ENCODE data around the gene OR6J1.
"Not testable (repeated sequence)": the region's sequence is repeated elsewhere in the genome, so short reads cannot be mapped to it uniquely, and the experiment has no call there.

The OR6J1 gene

GRCh38 chr14:22622255-22622654, 21.9 kb downstream of the OR6J1 start:
- Histone ChIP-seq H3K4me1 (ENCODE audit: insufficient read depth, low read length) (no peaks in the 10 kb centered on the region), H3K36me3 (ENCODE audit: insufficient read depth, low read length) (no peaks in the 10 kb centered on the region), H3K27ac (ENCODE audit: low read length) (no peak overlapping the region), H3K4me2 (ENCODE audit: insufficient read depth, low read length) (no peak overlapping the region), H3K9ac (ENCODE audit: low read depth, low read length) (no peak overlapping the region), H3K79me2 (ENCODE audit: insufficient read depth, low read length) (no peaks in the 10 kb centered on the region), H4K20me1 (ENCODE audit: insufficient read depth, low read length) (no peaks in the 10 kb centered on the region), H3K27me3 (ENCODE audit: insufficient read depth, low read length, poor library complexity) (peaks cover 2% of the 10 kb centered on the region), H3K9me3 (ENCODE audit: insufficient read depth, low read length, severe bottlenecking) (no peaks in the 10 kb centered on the region), H2AFZ (ENCODE audit: low read depth, low read length) (no peak overlapping the region), H3K4me3 (ENCODE audit: low read depth in 1 of 2, low read length in 2 of 2) (no peak overlapping the region)
- no peak for DNase-seq
- no peak for ATAC-seq (ENCODE audit: insufficient read depth, low read depth)
- TF ChIP-seq CTCF (IDR thresholded peaks at IDR 0.05; ENCODE audit: borderline replicate concordance, extremely low read depth, low read length, poor library complexity, severe bottlenecking) (no peak), EZH2 (IDR thresholded peaks at IDR 0.05; ENCODE audit: borderline replicate concordance, low read depth, low read length, severe bottlenecking) (no peak)

- not testable (repeated sequence) for H3K9me3 ChIP-seq (ENCODE audit: insufficient read depth, low read length, severe bottlenecking); H3K9ac ChIP-seq (ENCODE audit: low read depth, low read length); H3K4me2 ChIP-seq (ENCODE audit: insufficient read depth, low read length); H3K4me1 ChIP-seq (ENCODE audit: insufficient read depth, low read length); H3K79me2 ChIP-seq (ENCODE audit: insufficient read depth, low read length); H3K36me3 ChIP-seq (ENCODE audit: insufficient read depth, low read length); DNase-seq; H2AFZ ChIP-seq (ENCODE audit: low read depth, low read length); H3K4me3 ChIP-seq (ENCODE audit: low read depth in 1 of 2, low read length in 2 of 2); H3K27me3 ChIP-seq (ENCODE audit: insufficient read depth, low read length, poor library complexity); H3K27ac ChIP-seq (ENCODE audit: low read length); H4K20me1 ChIP-seq (ENCODE audit: insufficient read depth, low read length); ATAC-seq (ENCODE audit: insufficient read depth, low read depth)
Measured at GRCh38 chr14:22615765-22616164, 28.4 kb downstream of the OR6J1 start.

- H3K9ac ChIP-seq (ENCODE audit: low read depth, low read length): no peak overlapping the region
- ATAC-seq (ENCODE audit: insufficient read depth, low read depth) (no peak), DNase-seq (no peak)
- H3K9me3 ChIP-seq (ENCODE audit: insufficient read depth, low read length, severe bottlenecking): no peaks in the 10 kb centered on the region
- H3K27me3 ChIP-seq (ENCODE audit: insufficient read depth, low read length, poor library complexity): peaks cover 8% of the 10 kb centered on the region
- H3K4me3 ChIP-seq (ENCODE audit: low read depth in 1 of 2, low read length in 2 of 2): no peak overlapping the region
- H3K4me2 ChIP-seq (ENCODE audit: insufficient read depth, low read length): no peak overlapping the region
- H2AFZ ChIP-seq (ENCODE audit: low read depth, low read length): no peak overlapping the region
- no peak overlapping the region for H3K27ac ChIP-seq (ENCODE audit: low read length)
- TF ChIP-seq EZH2 (IDR thresholded peaks at IDR 0.05; ENCODE audit: borderline replicate concordance, low read depth, low read length, severe bottlenecking) (no peak), CTCF (IDR thresholded peaks at IDR 0.05; ENCODE audit: borderline replicate concordance, extremely low read depth, low read length, poor library complexity, severe bottlenecking) (no peak)
- H4K20me1 ChIP-seq (ENCODE audit: insufficient read depth, low read length): no peaks in the 10 kb centered on the region
- H3K4me1 ChIP-seq (ENCODE audit: insufficient read depth, low read length): no peaks in the 10 kb centered on the region
- no peaks in the 10 kb centered on the region for H3K79me2 ChIP-seq (ENCODE audit: insufficient read depth, low read length)
- H3K36me3 ChIP-seq (ENCODE audit: insufficient read depth, low read length): no peaks in the 10 kb centered on the region
Measured at GRCh38 chr14:22614240-22614799, 29.8 kb downstream of the OR6J1 start.

GRCh38 chr14:22613736-22614239, 30.4 kb downstream of the OR6J1 start:
- no peak overlapping the region for H3K4me3 ChIP-seq (ENCODE audit: low read depth in 1 of 2, low read length in 2 of 2)
- H3K9ac ChIP-seq (ENCODE audit: low read depth, low read length): no peak overlapping the region
- H3K4me2 ChIP-seq (ENCODE audit: insufficient read depth, low read length): no peak overlapping the region
- no peaks in the 10 kb centered on the region for H4K20me1 ChIP-seq (ENCODE audit: insufficient read depth, low read length)
- ATAC-seq (ENCODE audit: insufficient read depth, low read depth): no peak
- no peak overlapping the region for H2AFZ ChIP-seq (ENCODE audit: low read depth, low read length)
- no peak overlapping the region for H3K27ac ChIP-seq (ENCODE audit: low read length)
- DNase-seq: no peak
- no peaks in the 10 kb centered on the region for H3K9me3 ChIP-seq (ENCODE audit: insufficient read depth, low read length, severe bottlenecking)
- H3K27me3 ChIP-seq (ENCODE audit: insufficient read depth, low read length, poor library complexity): peaks cover 8% of the 10 kb centered on the region
- TF ChIP-seq EZH2 (IDR thresholded peaks at IDR 0.05; ENCODE audit: borderline replicate concordance, low read depth, low read length, severe bottlenecking): no peak
- no peak for TF ChIP-seq CTCF (IDR thresholded peaks at IDR 0.05; ENCODE audit: borderline replicate concordance, extremely low read depth, low read length, poor library complexity, severe bottlenecking)
- no peaks in the 10 kb centered on the region for H3K36me3 ChIP-seq (ENCODE audit: insufficient read depth, low read length)
- H3K79me2 ChIP-seq (ENCODE audit: insufficient read depth, low read length): no peaks in the 10 kb centered on the region
- no peaks in the 10 kb centered on the region for H3K4me1 ChIP-seq (ENCODE audit: insufficient read depth, low read length)

Data from DND-41 (cell line).